Panc1 (cell line): ENCODE results near the gene IFIT1. TPM values are rescaled to one million over a fixed set of nuclear protein-coding genes. Genes with fewer than 3 reads are reported as not detected.

Source experiments
- ATAC-seq: fragments of 200-7000 bp; cut with Tn5 transposase; 2 replicates; pipeline ENCODE4 v1.9.1; 2020; ENCODE audit warnings: mild to moderate bottlenecking, moderate library complexity
- BruUV-seq: library from RNA; stranded (reverse); fragments of 400-500 nt; replicated peaks from 2 replicates; lab custom pipeline; 2021; lab: Mats Ljungman, UMichigan
- CTCF ChIA-PET: fragments of 300-600 bp; sonication (Branson Sonifier 250); formaldehyde crosslinking; loops from one replicate; lab custom pipeline; 2022; ENCODE audit warnings: antibody characterized with exemption; lab: Charles Lee
- POLR2A ChIA-PET: fragments of 300-600 bp; sonication (Branson Sonifier 250); formaldehyde crosslinking; loops from one replicate; lab custom pipeline; 2022; ENCODE audit warnings: antibody characterized with exemption; lab: Charles Lee
- DNase-seq: peaks from one replicate; pipeline ENCODE4 v3.0.0-alpha.2; 2010; ENCODE audit warnings: low read depth, low spot score
- H3K27ac ChIP-seq: 2 replicates; pipeline ENCODE4 v1.5.1; 2011; ENCODE audit warnings: mild to moderate bottlenecking, low read length, inconsistent platforms
- H3K27me3 ChIP-seq: fragments of 200-500 bp; sonication (Bioruptor generic); 2 replicates; pipeline ENCODE4 v1.6.0; 2014; ENCODE audit warnings: low read length, inconsistent platforms; ENCODE audit not compliant: control insufficient read depth, insufficient read depth
- H3K36me3 ChIP-seq: fragments of 200-500 bp; sonication (Bioruptor generic); 2 replicates; pipeline ENCODE4 v1.5.1; 2014; ENCODE audit warnings: inconsistent platforms, mild to moderate bottlenecking, low read length, moderate library complexity; ENCODE audit not compliant: control insufficient read depth, insufficient read depth
- H3K4me1 ChIP-seq: 2 replicates; pipeline ENCODE4 v1.5.1; 2011; ENCODE audit warnings: inconsistent platforms, mild to moderate bottlenecking, low read length, moderate library complexity; ENCODE audit not compliant: control insufficient read depth, insufficient read depth
- H3K4me3 ChIP-seq, 2 experiments: 2 replicates each; pipeline ENCODE4 v1.5.1; 2011 to 2012; ENCODE audit warnings: low read depth in 2 of 2, low read length in 2 of 2, mild to moderate bottlenecking in 2 of 2, inconsistent platforms in 1 of 2, moderate library complexity in 1 of 2
- H3K9me3 ChIP-seq: fragments of 200-500 bp; sonication (Bioruptor generic); 2 replicates; pipeline ENCODE4 v1.5.1; 2014; ENCODE audit warnings: low read depth, mild to moderate bottlenecking, inconsistent platforms, low read length, moderate library complexity; ENCODE audit not compliant: control insufficient read depth, insufficient read depth
- POLR2AphosphoS5 ChIP-seq: IDR thresholded peaks from 2 replicates; pipeline ENCODE4 v1.6.1; 2012; ENCODE audit warnings: mild to moderate bottlenecking, low read depth, low read length, moderate library complexity
- SIN3A ChIP-seq: IDR thresholded peaks from 2 replicates; pipeline ENCODE4 v1.6.1; 2012; ENCODE audit warnings: low read depth, mild to moderate bottlenecking, low read length, moderate library complexity, borderline replicate concordance; ENCODE audit not compliant: insufficient read depth
- TCF7L2 ChIP-seq: IDR thresholded peaks from 2 replicates; pipeline ENCODE4 v1.6.1; 2011; ENCODE audit warnings: mild to moderate bottlenecking, low read depth, low read length, inconsistent platforms
- in situ Hi-C: cut with HindIII; loops from 2 replicates; pipeline ENCODE4 v1.10.0; 2016; ENCODE audit warnings: low sequenced_read_pairs, low pct_unique_long_range_greater_than_20kb
- intact Hi-C: fragments of 100-400 bp; cut with micrococcal nuclease; formaldehyde crosslinking; loops from one replicate; pipeline ENCODE4 v1.10.0; 2022; ENCODE audit not compliant: unreplicated experiment
- total RNA-seq: library from RNA; stranded (reverse); gene quantifications from one replicate; pipeline ENCODE4 v1.2.1, GENCODE V29; 2021; ENCODE audit not compliant: unreplicated experiment
- TF ChIP-seq, protein P1 (sequence below), 2 experiments: IDR thresholded peaks; 2 replicates each; pipeline ENCODE4 v1.6.1; 2011 to 2012; ENCODE audit warnings: low read depth in 2 of 2, control low read depth in 1 of 2, low read length in 1 of 2, mild to moderate bottlenecking in 1 of 2, moderate library complexity in 1 of 2; ENCODE audit not compliant: insufficient read depth in 1 of 2
- TF ChIP-seq, protein P2 (sequence below): fragments of 450-650 bp; IDR thresholded peaks from 2 replicates; pipeline ENCODE4 v1.5.1; 2017; ENCODE audit warnings: mild to moderate bottlenecking

IFIT1 gene
- total RNA-seq, 1 experiment from 2014 or later = 43.8 TPM

DNA sequence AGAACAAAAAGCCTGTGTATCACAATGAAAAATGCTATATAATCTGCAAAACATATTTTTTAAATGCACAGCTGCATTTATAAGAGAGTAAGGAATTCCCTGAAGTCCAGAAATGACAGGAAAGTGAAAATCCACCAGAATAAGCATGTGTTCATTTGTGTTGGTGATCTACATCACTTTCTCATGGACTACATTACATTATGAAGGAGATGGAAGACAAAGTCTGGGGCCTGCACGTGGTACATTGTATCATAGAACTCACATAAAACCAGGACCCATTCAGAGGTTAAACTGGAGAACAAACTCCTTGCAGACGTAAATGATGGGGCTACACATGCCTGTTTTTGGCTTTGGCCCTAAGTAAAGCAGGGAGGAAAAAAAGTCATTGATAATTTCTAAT is 48.3 kb upstream of the IFIT1 start:
- no peak overlapping the region for H3K4me3 ChIP-seq
- no peaks in the 10 kb centered on the region for H3K4me1 ChIP-seq
- in situ Hi-C loops (no loop called here), intact Hi-C loops (no loop called here)
- TF ChIP-seq, protein P1, sequence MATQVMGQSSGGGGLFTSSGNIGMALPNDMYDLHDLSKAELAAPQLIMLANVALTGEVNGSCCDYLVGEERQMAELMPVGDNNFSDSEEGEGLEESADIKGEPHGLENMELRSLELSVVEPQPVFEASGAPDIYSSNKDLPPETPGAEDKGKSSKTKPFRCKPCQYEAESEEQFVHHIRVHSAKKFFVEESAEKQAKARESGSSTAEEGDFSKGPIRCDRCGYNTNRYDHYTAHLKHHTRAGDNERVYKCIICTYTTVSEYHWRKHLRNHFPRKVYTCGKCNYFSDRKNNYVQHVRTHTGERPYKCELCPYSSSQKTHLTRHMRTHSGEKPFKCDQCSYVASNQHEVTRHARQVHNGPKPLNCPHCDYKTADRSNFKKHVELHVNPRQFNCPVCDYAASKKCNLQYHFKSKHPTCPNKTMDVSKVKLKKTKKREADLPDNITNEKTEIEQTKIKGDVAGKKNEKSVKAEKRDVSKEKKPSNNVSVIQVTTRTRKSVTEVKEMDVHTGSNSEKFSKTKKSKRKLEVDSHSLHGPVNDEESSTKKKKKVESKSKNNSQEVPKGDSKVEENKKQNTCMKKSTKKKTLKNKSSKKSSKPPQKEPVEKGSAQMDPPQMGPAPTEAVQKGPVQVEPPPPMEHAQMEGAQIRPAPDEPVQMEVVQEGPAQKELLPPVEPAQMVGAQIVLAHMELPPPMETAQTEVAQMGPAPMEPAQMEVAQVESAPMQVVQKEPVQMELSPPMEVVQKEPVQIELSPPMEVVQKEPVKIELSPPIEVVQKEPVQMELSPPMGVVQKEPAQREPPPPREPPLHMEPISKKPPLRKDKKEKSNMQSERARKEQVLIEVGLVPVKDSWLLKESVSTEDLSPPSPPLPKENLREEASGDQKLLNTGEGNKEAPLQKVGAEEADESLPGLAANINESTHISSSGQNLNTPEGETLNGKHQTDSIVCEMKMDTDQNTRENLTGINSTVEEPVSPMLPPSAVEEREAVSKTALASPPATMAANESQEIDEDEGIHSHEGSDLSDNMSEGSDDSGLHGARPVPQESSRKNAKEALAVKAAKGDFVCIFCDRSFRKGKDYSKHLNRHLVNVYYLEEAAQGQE (IDR thresholded peaks at IDR 0.05; ENCODE audit: insufficient read depth in 1 of 2, low read depth in 2 of 2, low read length in 1 of 2) = no peak
- TF ChIP-seq TCF7L2 (no peak), SIN3A (no peak), POLR2AphosphoS5 (no peak)
- TF ChIP-seq, protein P2, sequence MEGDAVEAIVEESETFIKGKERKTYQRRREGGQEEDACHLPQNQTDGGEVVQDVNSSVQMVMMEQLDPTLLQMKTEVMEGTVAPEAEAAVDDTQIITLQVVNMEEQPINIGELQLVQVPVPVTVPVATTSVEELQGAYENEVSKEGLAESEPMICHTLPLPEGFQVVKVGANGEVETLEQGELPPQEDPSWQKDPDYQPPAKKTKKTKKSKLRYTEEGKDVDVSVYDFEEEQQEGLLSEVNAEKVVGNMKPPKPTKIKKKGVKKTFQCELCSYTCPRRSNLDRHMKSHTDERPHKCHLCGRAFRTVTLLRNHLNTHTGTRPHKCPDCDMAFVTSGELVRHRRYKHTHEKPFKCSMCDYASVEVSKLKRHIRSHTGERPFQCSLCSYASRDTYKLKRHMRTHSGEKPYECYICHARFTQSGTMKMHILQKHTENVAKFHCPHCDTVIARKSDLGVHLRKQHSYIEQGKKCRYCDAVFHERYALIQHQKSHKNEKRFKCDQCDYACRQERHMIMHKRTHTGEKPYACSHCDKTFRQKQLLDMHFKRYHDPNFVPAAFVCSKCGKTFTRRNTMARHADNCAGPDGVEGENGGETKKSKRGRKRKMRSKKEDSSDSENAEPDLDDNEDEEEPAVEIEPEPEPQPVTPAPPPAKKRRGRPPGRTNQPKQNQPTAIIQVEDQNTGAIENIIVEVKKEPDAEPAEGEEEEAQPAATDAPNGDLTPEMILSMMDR = no peak
- ChIA-PET CTCF (no interaction called here), POLR2A (no interaction called here)
- no TSS peak for BruUV-seq
- no peaks in the 10 kb centered on the region for H3K36me3 ChIP-seq
- H3K27ac ChIP-seq = no peak overlapping the region
- H3K27me3 ChIP-seq = no peaks in the 10 kb centered on the region
- no peaks in the 10 kb centered on the region for H3K9me3 ChIP-seq
- DNase-seq (no peak), ATAC-seq (no peak)

DNA sequence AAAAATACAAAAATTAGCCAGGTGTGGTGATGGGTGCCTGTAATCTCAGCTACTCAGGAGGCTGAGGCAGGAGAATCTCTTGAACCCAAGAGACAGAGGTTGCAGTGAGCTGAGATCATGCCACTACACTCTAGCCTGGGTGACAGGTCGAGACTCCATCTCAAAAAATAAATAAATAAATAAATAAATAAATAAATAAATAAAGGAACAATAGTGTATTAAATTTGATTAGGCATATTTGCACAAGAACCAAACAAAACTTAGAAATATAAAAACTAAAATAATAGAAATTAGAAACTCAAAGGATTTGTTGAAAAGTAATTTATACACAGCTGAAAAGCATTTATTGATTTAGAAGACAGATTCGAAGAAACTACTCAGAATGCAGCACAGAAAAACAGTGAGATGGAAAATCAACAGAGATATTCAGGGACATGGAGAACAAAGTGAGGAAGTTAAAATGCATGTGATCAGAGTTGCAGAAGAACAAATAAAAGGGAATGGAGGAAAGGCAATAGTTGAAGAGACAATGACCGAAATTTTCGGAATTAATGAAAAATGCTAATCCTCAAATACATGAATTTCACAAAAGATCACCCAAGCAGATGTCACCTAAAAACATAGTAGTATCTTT is 46.9 kb upstream of the IFIT1 start:
- ATAC-seq (no peak), DNase-seq (no peak)
- ChIA-PET CTCF (no interaction called here), POLR2A (no interaction called here)
- no peak overlapping the region for H3K27ac ChIP-seq
- no peaks in the 10 kb centered on the region for H3K36me3 ChIP-seq
- in situ Hi-C loops (no loop called here), intact Hi-C loops (no loop called here)
- no peak overlapping the region for H3K4me3 ChIP-seq
- BruUV-seq = no TSS peak
- no peak for TF ChIP-seq SIN3A
- TF ChIP-seq, protein P1 (IDR thresholded peaks at IDR 0.05; ENCODE audit: insufficient read depth in 1 of 2, low read depth in 2 of 2, low read length in 1 of 2) = no peak
- TF ChIP-seq TCF7L2 = no peak
- no peak for TF ChIP-seq POLR2AphosphoS5
- TF ChIP-seq, protein P2 = no peak
- no peaks in the 10 kb centered on the region for H3K4me1 ChIP-seq
- no peaks in the 10 kb centered on the region for H3K27me3 ChIP-seq
- no peaks in the 10 kb centered on the region for H3K9me3 ChIP-seq
